Fibroblast of the aortic adventitia (primary cell): ENCODE results near the gene ITGAL. TPM values are rescaled to one million over a fixed set of nuclear protein-coding genes. Genes with fewer than 3 reads are reported as not detected.
"Not testable (repeated sequence)": the region's sequence is repeated elsewhere in the genome, so short reads cannot be mapped to it uniquely, and the experiment has no call there.

Experiments
- DNase-seq: peaks from one replicate; pipeline ENCODE4 v3.0.0-alpha.2; 2010; ENCODE audit warnings: low read depth
- H3K4me3 ChIP-seq: 2 replicates; pipeline ENCODE4 v1.5.1; 2011; ENCODE audit warnings: low read depth, mild to moderate bottlenecking, control low read depth, low read length, moderate library complexity
- total RNA-seq: library from RNA; depleted of rRNA; stranded (reverse); fragments of >200 nt; gene quantifications from 2 replicates; pipeline ENCODE4 v1.2.3, GENCODE V29; 2012; ENCODE audit warnings: low replicate concordance
- TF ChIP-seq, protein P1 (sequence below): IDR thresholded peaks from 2 replicates; pipeline ENCODE4 v1.5.1; 2011; ENCODE audit warnings: mild to moderate bottlenecking, low read length, control low read depth, inconsistent platforms; ENCODE audit not compliant: insufficient read depth

ITGAL gene
- total RNA-seq, 1 donor: not detected

DNA sequence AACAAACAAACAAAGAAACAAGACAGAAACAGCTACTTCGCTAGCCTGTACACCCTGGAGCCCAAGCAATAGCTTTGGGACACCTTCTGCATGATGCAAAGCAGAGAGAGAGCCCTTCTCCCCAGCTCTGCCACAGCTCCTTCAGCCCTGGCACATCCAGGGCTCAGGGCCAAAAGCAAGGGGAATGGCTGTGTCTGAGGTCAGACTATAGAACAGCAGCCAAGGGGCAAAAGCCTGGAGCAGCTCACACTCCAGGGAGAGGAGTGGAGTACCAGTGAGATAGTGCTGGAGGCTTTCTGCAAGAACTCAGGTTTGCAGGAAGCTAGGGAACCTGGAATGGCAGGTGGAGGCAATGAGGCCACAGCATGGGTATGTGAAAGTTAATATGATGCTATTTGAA is 15.3 kb upstream of the ITGAL start:
- no peak for DNase-seq
- TF ChIP-seq, protein P1, sequence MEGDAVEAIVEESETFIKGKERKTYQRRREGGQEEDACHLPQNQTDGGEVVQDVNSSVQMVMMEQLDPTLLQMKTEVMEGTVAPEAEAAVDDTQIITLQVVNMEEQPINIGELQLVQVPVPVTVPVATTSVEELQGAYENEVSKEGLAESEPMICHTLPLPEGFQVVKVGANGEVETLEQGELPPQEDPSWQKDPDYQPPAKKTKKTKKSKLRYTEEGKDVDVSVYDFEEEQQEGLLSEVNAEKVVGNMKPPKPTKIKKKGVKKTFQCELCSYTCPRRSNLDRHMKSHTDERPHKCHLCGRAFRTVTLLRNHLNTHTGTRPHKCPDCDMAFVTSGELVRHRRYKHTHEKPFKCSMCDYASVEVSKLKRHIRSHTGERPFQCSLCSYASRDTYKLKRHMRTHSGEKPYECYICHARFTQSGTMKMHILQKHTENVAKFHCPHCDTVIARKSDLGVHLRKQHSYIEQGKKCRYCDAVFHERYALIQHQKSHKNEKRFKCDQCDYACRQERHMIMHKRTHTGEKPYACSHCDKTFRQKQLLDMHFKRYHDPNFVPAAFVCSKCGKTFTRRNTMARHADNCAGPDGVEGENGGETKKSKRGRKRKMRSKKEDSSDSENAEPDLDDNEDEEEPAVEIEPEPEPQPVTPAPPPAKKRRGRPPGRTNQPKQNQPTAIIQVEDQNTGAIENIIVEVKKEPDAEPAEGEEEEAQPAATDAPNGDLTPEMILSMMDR: no peak
- H3K4me3 ChIP-seq: no peak overlapping the region

DNA sequence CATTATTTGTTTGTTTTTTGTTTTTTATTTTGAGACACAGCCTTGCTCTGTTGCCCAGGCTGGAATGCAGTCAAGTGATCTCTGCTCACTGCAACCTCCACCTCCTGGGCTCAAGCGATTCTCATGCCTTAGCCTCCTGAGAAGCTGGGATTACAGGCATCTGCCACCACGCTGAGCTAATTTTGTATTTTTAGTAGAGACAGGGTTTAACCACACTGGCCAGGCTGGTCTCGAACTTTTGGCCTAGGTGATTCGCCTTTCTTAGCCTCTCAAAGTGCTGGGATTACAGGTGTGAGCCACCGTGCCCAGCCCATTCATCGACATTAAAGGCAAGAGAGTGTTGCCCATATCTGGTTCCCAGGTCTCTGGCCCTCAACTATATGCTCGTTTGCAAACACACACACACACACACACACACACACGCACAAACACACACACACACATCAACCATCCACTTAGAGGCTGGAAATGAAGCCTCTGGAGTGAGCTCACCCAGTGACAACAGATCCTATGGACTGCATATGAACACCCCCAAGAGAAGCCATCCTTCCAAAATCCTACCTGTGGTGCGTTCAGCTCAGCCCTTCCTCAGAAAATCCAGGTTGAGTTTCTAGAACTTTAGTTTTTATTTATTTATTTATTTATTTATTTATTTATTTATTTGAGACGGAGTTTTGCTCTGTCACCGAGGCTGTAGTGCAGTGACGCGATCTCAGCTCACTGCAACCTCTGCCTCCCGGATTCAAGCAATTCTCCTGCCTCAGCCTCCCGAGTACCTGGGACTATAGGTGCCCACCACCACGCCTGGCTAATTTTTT is 14.6 kb upstream of the ITGAL start:
- H3K4me3 ChIP-seq: no peak overlapping the region
- DNase-seq: no peak
- TF ChIP-seq, protein P1: no peak

DNA sequence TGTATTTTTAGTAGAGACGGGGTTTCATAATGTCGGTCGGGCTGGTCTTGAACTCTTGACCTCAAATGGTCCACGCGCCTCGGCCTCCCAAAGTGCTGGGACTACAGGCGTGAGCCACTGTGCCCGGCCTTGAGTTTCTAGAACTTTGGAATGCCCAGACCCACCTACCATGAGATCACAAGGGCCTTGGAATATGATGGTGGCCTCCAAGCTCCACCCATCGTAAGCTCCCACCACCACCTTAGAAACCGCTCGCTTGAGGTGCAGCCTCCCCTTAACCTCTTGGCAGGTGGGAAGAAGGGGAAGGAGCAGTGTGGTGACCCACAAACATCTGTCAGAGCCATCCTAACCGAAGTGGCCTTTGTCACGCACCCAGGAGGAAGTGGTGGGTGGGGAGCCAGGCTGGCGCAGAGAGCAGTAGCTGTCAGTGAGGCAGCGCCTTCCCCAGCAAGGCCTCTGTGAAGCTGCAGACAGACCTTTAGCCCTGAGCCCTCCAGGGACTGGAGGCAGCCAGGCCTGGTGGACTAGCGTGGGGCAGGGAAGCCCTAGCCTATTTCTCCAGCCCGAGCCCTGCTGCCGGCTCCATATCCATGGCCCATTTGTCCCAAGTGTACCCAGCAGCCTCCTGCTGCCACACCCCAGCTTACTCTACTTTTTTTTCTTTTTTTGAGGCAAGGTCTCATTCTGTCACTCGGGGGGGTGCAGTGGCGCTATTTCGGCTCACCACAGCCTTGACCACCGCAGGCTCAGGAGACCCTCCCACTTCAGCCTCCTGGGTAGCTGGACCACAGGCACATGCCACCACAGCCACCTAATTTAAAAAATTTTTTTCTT is 13.8 kb upstream of the ITGAL start:
- DNase-seq: no peak
- no peak overlapping the region for H3K4me3 ChIP-seq
- TF ChIP-seq, protein P1: no peak

DNA sequence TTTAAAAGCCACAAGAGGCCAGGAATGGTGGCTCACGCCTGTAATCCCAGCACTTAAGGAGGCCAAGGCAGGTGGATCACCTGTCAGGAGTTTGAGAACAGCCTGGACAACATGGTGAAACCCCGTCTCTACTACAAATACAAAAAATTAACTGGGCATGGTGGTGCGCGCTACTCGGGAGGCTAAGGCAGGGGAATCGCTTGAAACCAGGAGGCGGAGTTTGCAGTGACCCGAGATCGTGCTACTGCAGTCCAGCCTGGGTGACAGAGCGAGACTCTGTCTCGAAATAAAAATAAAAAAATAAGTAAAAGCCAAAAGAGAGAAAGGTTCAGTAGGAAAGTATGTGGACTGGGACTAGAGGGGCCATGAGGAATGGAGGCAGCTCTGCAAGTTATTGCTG is 13.1 kb upstream of the ITGAL start:
- TF ChIP-seq, protein P1: no peak
- no peak overlapping the region for H3K4me3 ChIP-seq
- no peak for DNase-seq

DNA sequence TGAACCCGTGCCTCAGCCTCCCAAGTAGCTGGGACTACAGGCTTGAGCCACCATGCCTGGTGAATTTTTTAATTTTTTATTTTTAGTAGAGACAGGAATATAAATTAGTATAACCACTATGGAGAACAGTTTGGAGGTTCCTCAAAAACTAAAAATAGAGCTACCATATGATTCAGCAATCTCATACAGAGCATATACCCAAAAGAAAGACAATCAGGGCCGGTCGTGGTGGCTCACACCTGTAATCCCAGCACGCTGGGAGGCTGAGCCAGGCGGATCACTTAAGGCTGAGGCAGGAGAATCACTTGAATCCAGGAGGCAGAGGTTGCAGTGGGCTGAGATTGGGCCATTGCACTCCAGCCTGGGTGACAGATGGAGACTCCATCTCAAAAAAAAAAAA is 11.1 kb upstream of the ITGAL start:
- DNase-seq, H3K4me3 ChIP-seq: not testable (repeated sequence)

DNA sequence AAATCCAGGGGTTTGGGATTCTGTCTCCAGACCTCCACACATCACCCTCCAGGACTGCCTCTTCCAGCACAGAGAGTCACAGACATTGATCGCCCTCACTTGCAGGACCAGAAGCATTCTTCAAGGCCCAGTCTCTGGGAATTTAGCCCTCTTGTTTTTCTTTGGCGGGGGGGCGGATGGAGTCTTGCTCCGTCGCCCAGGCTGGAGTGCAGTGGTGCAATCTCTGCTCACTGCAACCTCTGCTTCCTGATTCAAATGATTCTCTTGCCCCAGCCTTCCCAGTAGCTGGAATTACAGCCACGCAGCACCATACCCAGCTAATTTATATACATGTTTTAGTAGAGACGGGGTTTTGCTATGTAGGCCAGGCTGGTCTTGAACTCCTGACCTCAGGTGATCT is 8.5 kb upstream of the ITGAL start:
- DNase-seq: no peak
- TF ChIP-seq, protein P1: no peak
- H3K4me3 ChIP-seq: no peak overlapping the region

DNA sequence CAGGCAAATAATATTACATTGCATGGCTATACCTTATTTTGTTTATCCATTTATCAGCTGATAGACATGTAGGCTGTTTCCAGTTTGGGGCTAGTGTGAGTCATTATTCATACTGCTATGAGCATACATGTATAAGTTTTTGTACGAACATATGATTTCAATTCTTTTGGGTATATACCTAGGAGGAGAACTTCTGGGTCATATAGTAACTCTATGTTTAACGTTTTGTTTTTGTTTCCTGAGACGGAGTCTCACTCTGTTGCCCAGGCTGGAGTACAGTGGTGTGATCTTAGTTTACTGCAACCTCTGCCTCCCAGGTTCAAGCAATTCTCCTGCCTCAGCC is 2.4 kb upstream of the ITGAL start:
- TF ChIP-seq, protein P1: no peak
- no peak for DNase-seq
- H3K4me3 ChIP-seq: no peak overlapping the region
